Medulla oblongata (tissue), 1 donor: ENCODE data around the gene ZNF503.

Source experiments
- DNase-seq: peaks from one replicate; pipeline ENCODE4 v3.0.0-alpha.2; 2015; ENCODE audit errors: extremely low spot score

Gene ZNF503

GRCh38 chr10:75401569-75402485 lies at the start of gene ZNF503:
ZNF503 (minus strand) TSS chr10:75401764; CDS start chr10:75401419, 345 bp downstream.
- peak; percentile 97 for DNase-seq

- DNase-seq: no peak
Measured at GRCh38 chr10:75450644-75451640, 49.4 kb upstream of the ZNF503 start.

DNA sequence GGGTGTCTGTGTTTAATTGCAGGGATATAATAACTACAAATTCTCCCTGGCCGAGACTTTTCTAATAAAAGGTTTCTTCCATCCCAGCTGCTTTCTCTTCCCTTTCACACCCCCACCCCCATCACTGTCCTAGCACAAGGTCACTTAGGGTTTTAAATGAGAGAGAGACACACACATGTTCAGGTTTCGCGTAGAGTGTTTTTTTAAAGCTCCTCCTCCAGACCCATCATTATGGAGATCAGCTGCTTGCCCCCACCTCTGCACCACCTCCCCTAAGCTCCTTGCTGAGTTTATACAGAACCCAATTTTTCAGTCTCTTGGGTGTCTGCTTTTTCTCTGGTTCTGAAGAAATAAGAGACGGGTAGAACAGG lies 48.5 kb upstream of the ZNF503 start:
- no peak for DNase-seq

DNA sequence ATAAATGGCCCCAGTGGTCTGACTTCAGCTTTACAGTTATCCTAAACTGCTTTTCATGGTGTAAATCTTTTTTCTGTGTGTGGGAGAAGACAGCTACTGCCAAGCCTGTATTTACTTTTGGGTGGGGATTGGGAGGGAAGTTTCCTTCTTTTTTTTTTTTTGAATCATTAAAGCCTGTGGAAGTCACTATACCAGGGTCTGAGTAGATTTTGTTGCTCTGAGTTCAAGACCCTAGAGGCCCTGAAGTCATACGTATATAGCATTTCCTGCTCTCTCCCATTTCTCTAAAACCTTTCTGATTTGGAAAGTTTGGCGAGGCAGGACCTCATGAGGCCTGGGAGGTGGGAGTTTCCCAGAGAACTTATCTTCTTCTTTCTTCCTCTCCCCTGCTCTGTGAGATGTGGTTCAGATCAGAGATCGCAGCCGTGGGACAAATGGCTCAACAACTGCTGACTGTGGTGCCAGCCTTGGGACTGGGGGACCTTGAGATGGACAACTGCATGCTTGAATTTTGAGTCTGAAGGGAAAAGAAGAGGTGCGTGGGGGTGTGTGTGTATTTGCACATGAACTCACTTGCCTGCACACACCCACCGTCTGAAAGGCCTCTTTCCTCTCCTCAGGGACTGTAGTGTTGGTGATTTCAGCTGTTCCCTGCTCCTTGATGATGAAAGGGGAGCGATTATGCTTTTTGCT lies 48.0 kb upstream of the ZNF503 start:
- no peak for DNase-seq

GRCh38 chr10:75448166-75448565 lies 46.6 kb upstream of the ZNF503 start:
- no peak for DNase-seq

GRCh38 chr10:75446508-75446907 lies 44.9 kb upstream of the ZNF503 start:
- DNase-seq: no peak

GRCh38 chr10:75444781-75445386 lies 43.3 kb upstream of the ZNF503 start:
- DNase-seq: no peak

DNA sequence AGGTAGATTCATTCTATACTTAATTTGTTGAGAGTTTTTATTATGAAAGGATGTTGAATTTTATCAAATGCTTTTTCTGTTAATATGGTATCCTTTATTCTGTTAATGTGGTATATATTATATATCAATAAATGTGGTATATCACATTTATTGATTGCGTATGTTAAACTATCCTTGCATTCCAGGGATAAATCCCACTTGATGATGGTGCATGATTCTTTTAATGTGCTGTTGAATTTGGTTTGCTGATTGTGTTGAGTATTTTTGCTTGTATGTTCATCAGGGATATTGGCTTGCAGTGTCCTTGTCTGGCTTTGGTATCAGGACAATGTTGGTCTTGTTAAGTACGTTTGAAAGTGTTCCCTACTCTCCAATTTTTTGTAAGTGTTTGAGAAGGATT lies 41.8 kb upstream of the ZNF503 start:
- no peak for DNase-seq

- no peak for DNase-seq
Measured at GRCh38 chr10:75441682-75442081, 40.1 kb upstream of the ZNF503 start.

DNA sequence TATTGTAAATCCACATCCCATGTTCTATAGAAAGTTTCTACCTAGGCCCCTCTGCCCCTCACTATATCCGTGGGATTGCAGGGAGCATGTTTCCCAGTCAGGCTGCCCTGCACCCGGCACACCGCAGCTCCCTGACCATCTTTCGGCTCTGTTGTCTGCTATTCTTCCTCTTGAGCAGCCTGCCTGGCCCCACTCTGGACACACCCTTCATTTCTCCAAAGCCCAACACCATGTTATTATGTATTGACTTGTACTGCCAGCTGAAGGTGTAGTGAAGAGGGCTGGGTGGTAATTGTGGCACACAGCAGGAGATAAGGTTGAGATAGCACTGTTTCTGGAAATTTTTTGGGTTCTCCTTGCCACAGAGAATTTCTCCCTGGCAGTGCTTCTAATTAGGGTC lies 39.6 kb upstream of the ZNF503 start:
- no peak for DNase-seq

DNA sequence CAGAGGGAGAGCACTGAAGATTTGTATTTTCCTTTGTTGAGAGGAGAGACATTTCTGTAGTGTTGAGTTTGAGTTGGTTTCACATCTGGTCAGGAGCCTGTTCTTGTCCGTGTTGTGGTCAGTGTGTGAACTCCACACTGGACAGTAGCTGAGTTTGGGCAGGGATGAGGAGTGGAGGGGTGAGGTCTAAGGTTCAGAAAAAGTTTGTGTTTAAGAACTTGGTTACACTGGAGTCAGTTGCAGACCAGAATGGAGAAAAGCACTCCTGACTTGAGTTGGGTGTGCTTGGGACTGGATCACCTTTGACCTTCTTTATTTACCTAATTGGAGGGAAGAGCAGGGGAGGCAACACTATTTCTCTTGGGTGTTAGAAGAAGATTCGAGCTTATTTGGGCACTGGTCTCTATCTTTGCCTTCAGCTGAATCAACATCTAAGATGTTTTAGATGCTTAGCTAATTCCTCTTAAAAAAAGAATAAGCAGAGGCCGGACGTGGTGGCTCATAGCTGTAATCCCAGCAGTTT lies 38.8 kb upstream of the ZNF503 start:
- no peak for DNase-seq

DNA sequence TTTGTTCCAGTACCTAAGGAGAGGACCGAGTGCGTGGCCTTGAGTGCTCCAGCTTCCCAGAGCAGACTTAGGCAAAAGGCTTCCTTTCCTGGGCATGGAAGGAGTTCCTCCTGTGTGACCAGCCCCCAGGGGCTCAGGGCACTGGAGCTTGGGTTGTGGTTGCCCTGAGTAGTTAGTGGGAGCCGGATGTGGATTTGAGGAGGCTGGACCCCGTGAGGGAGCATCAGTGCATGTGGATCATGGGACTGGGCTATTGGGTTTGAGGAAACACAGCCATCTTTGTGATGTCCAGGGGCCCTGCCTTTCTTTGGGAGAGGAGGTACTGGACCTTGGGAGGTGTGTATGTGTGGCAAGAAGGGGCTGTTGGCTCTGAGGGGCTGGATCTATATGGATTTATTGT lies 38.2 kb upstream of the ZNF503 start:
- DNase-seq: no peak

GRCh38 chr10:75438275-75438674 lies 36.7 kb upstream of the ZNF503 start:
- DNase-seq: no peak

DNA sequence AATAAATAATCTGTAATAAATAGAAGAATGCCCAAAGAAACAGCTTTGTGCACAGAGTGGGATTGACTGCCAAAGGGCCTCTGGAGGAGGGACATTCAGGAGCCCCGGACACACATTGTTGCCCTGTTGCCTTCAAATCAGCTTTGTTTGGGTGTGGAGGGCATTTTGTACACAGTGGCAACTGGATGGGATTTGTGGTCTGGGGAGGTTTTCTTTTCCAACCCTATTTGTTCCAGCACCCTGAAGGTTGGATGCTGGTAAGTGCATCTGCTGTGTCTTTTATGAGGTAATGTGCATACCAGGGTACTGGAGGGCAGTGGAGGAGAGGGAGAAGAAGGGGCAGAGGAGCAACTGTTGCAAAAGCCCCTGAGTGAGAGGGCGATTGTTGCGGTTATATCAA lies 36.1 kb upstream of the ZNF503 start:
- no peak for DNase-seq

DNA sequence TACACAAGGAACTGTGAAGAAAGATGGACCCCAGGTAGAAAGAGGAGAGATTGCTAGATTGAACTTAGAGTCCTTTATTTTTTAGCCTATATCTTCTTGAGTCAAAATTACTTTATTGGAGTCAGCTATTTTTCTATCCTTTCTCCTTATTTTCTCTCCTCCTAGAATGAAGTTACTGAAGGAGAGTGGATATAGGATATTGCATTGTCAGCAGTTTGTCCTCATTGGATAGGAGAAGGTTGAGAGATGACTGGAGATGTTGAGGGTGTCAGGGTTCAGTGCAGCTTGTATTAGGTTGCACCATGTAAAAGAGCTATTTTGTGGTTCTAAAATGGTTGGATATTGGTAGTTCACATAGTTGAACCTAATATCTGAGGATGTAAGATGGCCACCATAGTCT lies 35.3 kb upstream of the ZNF503 start:
- no peak for DNase-seq

- DNase-seq: no peak
Measured at GRCh38 chr10:75435291-75435690, 33.7 kb upstream of the ZNF503 start.

- no peak for DNase-seq
Measured at GRCh38 chr10:75434291-75434690, 32.7 kb upstream of the ZNF503 start.

DNA sequence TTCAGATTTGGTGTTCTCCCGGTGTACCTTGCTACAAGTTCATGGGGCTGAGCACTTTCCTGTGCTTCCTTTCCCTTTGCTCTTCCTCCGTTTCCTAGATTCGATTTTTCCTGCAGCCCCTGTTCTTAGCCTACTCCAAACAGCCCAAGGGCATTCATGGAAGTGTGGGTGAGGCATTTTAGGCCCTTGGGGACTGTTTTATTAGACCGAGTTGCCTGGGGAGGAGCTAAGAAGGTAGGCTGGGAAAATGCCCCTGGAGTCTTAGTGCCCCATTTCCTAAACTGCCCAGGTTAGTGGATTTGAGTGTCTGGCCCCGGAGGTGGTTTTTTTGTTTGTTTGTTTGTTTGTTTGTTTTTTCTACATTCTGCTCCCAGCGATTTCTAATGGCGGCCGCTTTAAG lies 31.7 kb upstream of the ZNF503 start:
- DNase-seq: no peak

DNA sequence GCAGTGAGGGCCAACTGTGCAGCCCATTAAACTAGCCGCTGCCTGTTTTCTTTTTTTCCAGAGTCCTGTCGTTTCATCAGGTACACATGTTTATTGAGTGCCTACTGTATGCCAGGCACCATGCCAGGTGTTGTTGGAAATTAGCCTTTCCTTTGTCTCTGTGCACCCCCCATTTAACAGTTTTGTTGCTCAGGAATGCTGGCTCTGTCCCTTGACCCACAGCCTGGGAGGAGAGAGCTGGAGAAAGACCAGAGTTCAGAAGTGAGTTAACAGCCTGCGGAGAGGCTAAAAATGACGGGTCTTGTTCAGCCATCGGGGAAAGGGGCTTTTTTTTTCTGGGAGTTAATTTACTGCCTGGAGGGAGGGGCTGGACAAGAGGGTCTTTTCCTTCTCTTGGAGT lies 31.2 kb upstream of the ZNF503 start:
- no peak for DNase-seq

GRCh38 chr10:75432176-75432575 lies 30.6 kb upstream of the ZNF503 start:
- no peak for DNase-seq
